ENCODE results near the gene PIAS1. TPM values are rescaled to one million over a fixed set of nuclear protein-coding genes. Genes with fewer than 3 reads are reported as not detected.

Gene PIAS1
- total and polyA plus RNA-seq, 3 donors from 2014 or later = 57.2 to 87.6 (median 60.5) TPM

DNA sequence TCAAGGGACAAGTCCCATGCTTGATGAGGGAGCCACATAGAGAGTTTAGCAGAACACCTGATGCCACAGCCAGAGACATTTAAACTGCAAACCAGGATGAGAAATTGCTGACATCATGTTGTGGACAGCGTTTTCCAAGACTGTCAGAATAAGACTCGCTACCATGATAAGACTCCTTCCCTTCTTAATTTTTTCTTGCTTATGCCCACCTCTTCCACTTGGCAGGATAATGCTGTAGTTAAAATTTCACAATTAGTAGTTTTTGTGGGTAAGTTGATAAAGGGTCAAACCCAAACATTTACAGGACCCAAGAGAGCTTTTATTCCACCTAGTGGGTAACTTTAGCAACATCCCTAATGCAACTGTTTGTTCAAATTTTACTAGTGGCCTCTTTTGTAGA, 3.0 kb upstream of the PIAS1 start:
- H3K27me3 ChIP-seq = no peaks in the 10 kb centered on the region
- H3K4me1 ChIP-seq = peaks cover 6% of the 10 kb centered on the region
- no peaks in the 10 kb centered on the region for H3K9me3 ChIP-seq
- WGBS, 2 donors = 63 to 77% methylated on average over 2 of the region's 2 CpGs
- DNase-seq = no peak
- TF ChIP-seq, protein P1, sequence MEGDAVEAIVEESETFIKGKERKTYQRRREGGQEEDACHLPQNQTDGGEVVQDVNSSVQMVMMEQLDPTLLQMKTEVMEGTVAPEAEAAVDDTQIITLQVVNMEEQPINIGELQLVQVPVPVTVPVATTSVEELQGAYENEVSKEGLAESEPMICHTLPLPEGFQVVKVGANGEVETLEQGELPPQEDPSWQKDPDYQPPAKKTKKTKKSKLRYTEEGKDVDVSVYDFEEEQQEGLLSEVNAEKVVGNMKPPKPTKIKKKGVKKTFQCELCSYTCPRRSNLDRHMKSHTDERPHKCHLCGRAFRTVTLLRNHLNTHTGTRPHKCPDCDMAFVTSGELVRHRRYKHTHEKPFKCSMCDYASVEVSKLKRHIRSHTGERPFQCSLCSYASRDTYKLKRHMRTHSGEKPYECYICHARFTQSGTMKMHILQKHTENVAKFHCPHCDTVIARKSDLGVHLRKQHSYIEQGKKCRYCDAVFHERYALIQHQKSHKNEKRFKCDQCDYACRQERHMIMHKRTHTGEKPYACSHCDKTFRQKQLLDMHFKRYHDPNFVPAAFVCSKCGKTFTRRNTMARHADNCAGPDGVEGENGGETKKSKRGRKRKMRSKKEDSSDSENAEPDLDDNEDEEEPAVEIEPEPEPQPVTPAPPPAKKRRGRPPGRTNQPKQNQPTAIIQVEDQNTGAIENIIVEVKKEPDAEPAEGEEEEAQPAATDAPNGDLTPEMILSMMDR (IDR thresholded peaks at IDR 0.05) = no peak
- TF ChIP-seq POLR2A (IDR thresholded peaks at IDR 0.05) = no peak
- no peak overlapping the region for H3K27ac ChIP-seq
- intact Hi-C loops (cut with DNase I; ENCODE audit: low total_unique reads) = no loop called here
- no peak overlapping the region for H3K4me3 ChIP-seq
- no peaks in the 10 kb centered on the region for H3K36me3 ChIP-seq (ENCODE audit: low read depth, missing control alignments)

DNA sequence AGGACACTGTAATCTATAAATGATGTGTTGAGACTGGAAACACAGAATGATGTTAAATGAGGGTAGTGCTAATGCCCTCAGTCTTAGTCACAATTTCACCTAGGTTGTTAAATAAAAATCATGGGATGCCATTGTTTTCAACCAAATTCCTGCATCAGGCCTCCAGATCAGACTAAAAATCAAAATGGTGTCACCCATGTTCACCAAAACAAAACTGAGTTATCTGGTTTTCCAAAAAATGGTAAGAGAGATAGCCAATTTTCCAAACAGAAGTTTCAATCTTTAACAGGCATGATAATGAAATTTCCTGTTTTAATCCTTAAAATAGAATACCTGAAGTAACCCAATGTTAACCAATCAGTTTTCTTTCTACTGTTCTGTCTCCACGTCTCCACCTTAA, 2.2 kb upstream of the PIAS1 start:
- Histone ChIP-seq H3K4me3 (no peak overlapping the region), H3K36me3 (ENCODE audit: low read depth, missing control alignments) (no peaks in the 10 kb centered on the region), H3K27ac (no peak overlapping the region), H3K27me3 (no peaks in the 10 kb centered on the region), H3K4me1 (peaks cover 12% of the 10 kb centered on the region), H3K9me3 (no peaks in the 10 kb centered on the region)
- WGBS, 2 donors = 86 to 90% methylated on average over 1 of the region's 1 CpG
- TF ChIP-seq, protein P1 (IDR thresholded peaks at IDR 0.05) = no peak
- no peak for TF ChIP-seq POLR2A (IDR thresholded peaks at IDR 0.05)
- intact Hi-C loops (cut with DNase I; ENCODE audit: low total_unique reads) = no loop called here
- DNase-seq = no peak

DNA sequence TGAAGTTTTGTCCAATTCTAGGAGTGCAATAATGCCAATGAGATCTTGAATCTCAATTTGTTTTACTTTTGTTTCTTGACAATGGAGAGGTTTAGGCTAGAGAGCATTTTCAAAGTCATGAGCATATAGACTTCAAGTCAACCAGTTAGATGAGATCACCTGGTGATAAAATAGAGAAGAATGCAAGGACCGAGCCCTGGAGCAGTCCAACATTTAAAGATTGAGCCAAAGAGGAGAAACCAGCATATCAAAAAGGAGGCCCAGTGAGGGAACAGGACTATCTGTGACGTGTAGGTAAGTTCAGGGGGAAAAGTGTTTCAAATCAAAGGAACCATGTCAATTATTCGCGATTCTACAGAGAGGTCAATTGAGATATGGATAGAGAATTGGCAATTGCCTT, 1.7 kb upstream of the PIAS1 start:
- Histone ChIP-seq H3K27ac (no peak overlapping the region), H3K27me3 (no peaks in the 10 kb centered on the region), H3K4me1 (peaks cover 17% of the 10 kb centered on the region), H3K4me3 (no peak overlapping the region), H3K9me3 (no peaks in the 10 kb centered on the region), H3K36me3 (ENCODE audit: low read depth, missing control alignments) (no peaks in the 10 kb centered on the region)
- DNase-seq = no peak
- intact Hi-C loops (cut with DNase I; ENCODE audit: low total_unique reads) = no loop called here
- 87 to 90% methylated on average over 4 of the region's 4 CpGs for WGBS, 2 donors
- TF ChIP-seq POLR2A (IDR thresholded peaks at IDR 0.05) = no peak
- TF ChIP-seq, protein P1 (IDR thresholded peaks at IDR 0.05) = no peak

DNA sequence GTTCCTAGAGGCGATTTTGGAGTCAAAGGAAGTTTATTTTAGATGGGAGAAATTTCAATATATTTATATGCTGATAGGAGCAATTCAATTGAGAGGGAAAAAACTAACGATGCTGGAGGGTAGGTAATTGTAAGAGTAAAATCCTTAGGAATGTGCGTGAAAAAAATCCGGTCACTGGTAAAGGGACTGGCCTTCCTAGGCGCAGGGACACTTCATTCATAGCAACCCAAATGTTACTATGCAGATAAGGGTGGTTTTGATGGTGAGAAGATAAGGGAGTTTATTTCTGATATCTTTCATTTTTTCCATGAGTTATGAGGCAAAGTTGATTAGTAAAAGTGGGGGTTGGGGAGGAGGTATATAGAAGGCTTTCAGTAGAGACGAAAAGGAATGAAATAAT, 1.1 kb upstream of the PIAS1 start:
- H3K4me3 ChIP-seq = no peak overlapping the region
- peaks cover 22% of the 10 kb centered on the region for H3K4me1 ChIP-seq
- H3K27me3 ChIP-seq = no peaks in the 10 kb centered on the region
- TF ChIP-seq, protein P1 (IDR thresholded peaks at IDR 0.05) = no peak
- TF ChIP-seq POLR2A (IDR thresholded peaks at IDR 0.05) = no peak
- intact Hi-C loops (cut with DNase I; ENCODE audit: low total_unique reads) = no loop called here
- no peak for DNase-seq
- 62 to 75% methylated on average over 6 of the region's 6 CpGs for WGBS, 2 donors
- H3K36me3 ChIP-seq (ENCODE audit: low read depth, missing control alignments) = no peaks in the 10 kb centered on the region
- H3K27ac ChIP-seq = no peak overlapping the region
- H3K9me3 ChIP-seq = no peaks in the 10 kb centered on the region

DNA sequence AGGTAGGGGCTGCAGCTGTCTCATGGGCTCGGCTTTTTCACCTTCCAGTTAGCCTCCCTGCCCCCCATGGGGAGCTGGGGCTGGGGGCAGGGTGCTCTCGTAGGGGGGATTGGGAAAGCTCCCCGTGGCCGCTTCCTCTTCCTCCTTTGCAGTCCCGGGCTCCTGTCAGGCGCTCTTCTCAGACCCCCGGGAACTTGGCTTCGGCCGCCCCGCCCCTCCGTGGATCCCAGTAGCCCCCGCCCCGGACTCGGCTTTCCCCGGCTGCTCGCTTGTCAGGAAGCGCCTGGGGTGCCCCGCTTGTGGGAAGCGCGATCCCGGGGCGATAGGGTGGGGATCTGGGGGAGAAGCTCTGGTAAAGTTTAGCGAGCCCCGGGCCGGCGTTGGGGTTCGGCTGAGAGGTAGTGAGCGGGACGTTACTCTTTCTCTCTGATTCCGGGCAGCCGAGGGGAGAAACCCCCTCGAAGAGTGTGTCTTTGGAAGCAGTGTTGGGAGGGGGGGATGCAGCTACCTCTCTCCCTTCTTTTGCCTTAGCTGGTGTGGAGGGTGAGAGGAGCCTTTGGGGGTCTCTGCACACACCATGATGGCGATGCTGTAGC, 611 bp downstream of the PIAS1 start:
- intact Hi-C loops (cut with DNase I; ENCODE audit: low total_unique reads) = no loop called here
- Histone ChIP-seq H3K4me1 (peaks cover 22% of the 10 kb centered on the region), H3K36me3 (ENCODE audit: low read depth, missing control alignments) (no peaks in the 10 kb centered on the region), H3K9me3 (no peaks in the 10 kb centered on the region), H3K27ac (peak overlapping the region; percentile 96 to 97), H3K27me3 (no peaks in the 10 kb centered on the region), H3K4me3 (peak overlapping the region; percentile 94 to 100)
- TF ChIP-seq POLR2A (IDR thresholded peaks at IDR 0.05) = no peak
- TF ChIP-seq, protein P1 (IDR thresholded peaks at IDR 0.05) = no peak
- 0 to 1% methylated on average over 21 to 33 of the region's 33 CpGs for WGBS, 2 donors
- peak; percentile 67 for DNase-seq
